GM19372 (cell line): ENCODE measurements around the gene MAST4.

Experiments used
- ATAC-seq: cut with Tn5 transposase; IDR thresholded peaks from one replicate; pipeline ENCODE4 v1.9.1; 2021; ENCODE audit warnings: mild to moderate bottlenecking, low read depth, moderate library complexity; ENCODE audit not compliant: unreplicated experiment

MAST4 gene

DNA sequence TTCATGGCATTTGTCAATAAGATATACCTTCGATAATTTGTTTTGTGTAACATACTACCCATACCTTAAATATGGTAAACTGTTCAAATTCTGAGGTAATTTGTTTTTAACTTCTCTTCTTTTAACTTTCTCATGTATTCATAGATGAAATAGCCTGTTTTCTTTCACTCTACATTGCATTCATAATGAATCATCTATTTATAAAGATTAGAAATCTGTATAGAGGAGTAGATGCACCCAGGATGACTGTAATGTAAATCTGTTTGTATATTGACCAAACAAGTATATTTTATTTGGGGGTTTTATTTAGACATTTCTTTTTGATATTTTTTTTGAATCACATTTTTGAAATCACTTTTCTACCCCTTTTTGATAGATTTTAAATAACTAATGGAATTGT lies 455.8 kb downstream of the MAST4 start:
- no peak for ATAC-seq

DNA sequence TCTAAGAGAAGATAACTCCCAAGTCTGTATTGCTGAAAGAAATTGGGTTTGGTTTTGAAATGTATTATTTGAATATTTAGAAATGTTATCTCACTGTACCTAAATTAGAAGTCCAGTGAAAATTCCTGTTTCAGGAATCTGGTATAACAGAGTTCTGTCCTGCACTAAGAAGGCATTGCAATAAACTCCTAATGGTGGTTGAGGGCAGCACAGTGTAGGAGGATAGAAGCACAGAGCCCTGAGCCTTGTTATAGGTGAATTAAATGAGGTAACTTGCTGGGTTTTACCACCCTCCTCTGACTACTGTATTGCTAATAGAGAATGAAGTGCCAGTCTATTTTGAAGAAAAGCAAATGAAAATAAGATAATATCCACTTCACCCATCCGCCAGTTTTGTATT lies 457.0 kb downstream of the MAST4 start:
- no peak for ATAC-seq

DNA sequence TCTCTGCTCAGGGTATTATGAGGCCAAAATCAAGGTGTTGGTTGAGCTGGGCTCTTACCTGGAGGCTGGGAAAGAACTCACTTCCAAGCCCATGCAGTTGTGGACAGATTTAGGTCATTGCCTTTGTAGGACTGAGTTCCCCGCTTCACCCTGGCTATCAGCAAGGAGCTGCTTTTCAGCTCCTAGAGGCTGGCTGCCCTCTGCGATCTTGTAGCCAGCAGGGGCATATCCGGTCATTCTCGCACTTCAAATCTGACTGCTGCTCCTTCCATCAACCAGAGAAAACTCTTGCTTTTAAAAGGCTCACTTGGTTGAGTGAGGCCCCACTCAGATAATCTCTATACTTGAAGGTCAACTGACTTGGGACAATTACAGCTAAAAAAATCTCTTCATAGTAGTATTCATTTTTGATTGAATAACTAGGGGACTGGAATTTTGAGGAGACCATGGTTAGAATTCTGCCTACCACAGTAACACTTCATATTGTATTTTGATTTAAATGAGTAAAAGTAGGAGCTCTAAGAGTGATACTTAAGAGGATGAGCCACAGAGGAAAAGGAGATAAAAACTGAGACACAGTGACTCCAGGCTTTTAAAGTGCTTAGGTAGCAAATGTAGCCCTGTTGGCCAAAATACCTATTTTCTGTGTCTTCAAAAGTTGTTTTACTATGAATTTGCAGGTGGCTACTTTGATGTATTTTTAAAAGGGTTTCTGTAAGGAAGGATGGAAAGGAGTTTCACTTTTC lies 463.0 kb downstream of the MAST4 start:
- no peak for ATAC-seq

DNA sequence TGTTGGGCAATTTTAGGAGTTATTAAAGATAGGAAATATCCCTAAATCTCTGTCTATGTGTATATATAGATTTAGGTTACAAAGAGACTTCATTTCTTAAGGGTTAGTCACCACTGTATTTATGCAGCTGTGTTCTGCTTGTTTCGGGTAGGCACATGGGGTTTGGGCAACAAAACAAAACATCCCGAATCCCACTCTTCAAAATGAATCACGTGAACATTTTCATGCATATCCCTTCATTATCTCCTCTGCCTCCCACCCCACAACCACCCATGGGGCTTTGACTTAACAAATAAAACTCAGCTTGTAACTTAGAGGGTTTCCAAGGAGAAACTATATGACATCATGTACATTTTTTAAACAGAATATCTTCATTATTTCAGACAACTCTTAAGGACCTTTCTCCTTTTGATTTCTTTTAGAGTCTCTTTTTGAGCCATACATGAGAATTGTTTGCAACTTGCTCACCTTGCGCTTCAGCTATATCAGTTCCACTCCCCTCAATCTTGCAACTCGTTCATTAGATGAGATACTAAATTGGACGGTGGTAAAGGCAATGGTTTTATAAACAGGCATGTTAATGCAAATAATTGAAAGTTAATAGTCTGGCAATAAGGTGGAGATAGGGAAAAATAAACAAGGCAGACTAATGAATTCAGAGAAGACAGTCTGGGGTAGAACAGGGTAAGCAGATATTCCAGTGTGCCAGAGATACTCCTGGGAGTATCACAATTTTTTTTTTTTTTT lies 463.7 kb downstream of the MAST4 start:
- ATAC-seq = no peak

DNA sequence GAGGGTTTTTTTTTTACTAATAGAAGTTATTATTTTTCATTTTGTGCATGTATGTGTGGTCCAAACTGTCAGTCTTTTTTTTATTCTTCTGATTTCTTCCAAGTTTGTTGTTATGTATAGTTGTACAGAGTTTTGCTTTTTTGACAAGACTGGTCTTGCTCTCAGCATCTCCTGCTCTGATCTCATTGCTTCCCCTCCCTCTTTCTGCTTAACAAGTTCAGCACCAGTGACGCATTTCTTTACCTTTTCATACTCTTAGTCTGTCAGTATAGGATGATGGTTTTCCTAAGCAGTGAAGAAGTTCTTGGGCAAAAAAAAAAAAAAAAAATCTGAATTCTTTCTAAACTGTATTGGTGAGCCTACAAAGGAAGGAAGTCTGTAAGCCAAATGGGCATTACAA lies 465.3 kb downstream of the MAST4 start:
- ATAC-seq = no peak

DNA sequence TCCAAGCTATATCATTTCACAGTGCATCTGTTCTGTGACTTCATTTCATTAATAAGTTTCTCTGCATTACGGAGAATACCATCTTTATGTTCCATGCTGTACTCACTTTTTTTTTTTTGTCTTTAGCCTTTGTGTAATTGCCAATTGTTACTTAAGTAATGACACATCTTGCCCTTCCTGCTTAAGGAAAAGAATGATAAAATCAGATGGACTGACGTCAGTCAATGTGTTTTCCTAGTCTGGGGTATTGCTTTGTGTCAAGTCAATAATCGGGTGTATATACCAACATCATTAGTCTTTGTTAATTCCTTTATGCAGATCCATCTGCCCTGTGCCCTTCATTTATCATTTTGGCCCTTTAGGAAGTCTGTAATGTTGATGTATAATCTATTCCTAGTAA lies 466.9 kb downstream of the MAST4 start:
- ATAC-seq = no peak

DNA sequence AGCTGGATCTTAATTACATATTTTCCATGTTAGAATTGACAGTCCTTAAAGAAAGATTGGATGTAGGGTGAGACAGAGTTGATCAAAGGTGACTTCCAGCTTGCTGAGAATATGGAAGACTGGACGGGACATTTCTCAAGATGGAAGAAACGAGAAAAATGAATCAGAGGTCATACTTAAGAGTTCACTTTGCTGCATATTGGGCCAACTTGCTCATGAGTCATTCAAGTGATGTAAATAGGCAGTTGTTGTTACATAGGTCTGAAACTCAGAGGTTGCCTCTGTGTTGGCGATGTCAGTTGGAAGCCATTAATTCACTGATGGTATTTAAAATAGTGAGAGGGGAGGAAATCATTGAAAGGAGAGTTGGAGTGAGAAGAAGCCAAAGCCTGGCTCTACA lies 467.6 kb downstream of the MAST4 start:
- ATAC-seq = no peak

DNA sequence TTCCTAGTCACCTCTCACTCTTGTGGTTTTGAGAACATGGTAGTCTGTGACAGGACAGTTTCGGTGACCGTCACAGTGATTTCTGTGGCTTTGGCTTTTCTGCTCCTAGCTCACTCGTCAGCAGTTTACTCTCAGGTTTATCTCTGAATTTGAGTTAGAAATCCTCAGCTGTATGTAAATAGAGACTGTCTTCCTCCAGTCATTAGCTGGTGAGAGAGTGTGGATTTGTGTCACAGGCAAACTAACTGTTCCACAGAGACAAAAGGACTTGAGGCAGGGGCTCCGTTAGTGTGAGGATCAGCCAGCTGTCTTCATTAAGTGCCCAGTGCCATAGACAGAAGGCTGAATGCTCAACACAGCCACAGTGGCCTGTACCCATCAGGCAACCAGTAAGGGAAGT lies 469.0 kb downstream of the MAST4 start:
- ATAC-seq = no peak

DNA sequence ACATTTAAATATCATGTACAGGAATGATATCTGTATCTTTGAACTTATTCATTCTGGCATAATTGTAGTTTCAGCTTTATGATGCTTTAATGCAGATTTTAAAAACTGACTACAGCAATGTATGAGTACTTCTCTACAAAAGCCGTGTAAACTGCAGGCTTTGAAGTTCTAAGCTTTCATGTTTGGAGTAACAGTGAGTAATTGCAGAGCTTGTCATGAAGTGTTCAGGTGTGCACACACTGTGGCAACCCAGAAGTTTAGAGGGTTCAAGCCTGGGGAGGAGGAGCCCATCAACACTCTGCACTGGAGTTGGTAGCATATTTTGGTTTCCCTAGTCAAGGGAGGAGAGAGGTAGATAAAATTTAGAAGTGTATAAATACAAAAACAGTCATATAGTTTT lies 469.5 kb downstream of the MAST4 start:
- ATAC-seq = no peak

DNA sequence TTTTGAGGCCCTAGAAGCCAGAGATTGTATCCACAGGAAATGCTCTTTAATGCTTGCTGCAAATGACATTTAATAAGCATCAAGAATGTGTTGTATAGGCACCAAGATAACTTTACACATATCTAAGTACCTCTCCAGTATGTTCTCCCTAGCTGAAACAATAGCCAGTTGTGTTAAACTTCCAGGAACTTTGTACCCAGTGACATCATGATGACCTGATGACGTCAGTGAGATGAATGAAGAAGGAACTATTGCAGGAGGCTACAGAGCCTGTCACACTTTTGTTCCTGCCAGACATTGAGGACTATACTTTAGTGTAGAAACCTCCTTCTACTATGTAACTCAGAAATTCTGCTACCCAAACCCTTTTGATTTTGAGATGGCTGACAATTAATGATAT lies 470.6 kb downstream of the MAST4 start:
- ATAC-seq = no peak

DNA sequence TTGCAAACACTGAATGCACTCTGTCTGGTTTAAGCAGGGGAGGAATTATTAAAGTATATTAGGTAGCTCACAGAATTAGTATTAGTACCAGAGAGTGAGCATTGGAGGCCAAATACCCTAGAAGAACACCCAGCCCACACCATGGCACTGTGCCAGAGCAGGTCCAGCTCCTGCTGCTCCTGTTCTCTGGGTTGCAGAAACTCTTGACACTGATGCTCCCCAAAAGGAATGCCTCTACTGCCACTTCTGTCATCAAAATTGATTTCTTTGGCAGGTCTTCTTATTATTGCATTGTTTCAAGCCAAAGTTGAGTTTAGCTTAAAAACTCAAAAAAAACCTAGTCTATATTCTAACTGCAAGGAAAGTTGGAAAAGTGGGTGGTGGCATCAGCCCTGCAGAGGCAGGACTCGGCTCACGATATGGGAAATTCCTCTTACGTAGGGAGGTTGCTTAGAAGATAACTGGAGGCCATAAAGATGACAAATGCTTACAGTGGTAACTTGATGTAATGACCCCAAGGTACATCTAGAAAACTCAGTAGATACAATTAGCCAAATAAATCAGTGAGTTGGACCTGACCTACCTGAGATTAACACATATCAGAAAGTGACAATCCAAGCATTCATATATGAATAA lies 477.0 kb downstream of the MAST4 start:
- no peak for ATAC-seq

DNA sequence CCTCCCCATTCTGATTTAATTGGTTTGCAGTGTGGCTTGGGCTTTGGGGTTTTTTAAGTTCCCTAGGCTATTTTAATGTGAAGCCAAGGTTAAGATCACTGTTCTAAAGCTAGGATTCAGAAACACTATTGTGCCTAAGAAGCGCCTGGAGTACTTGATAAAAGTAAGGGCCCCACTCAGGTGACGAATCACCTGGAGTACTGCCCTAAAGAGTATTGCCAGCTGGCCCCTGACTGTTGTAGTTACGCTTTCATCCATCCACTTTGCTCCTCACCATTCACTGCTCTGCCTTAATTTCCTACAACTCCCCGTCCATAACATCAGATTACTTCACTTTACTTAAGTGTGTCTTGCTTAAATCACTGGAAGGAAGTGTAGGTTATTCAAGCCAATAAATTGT lies 481.1 kb downstream of the MAST4 start:
- no peak for ATAC-seq

DNA sequence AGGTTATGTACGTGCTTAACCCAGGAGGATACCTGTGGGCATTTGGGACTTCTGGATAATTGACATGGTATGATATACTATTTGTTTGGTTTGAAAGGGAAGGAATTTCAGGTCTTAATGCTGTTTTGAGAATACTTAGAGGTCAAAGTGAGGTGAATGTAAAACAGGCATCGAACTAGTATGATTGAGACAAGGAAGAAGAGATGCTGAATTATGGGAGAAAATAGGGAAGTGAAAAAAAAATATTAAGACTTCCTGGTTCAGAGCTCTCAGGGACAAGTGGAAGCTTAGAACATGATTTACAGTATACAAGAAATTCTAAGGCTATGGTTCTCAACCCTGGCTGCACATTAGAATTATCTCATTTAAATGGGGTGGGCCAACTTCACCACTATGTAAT lies 485.1 kb downstream of the MAST4 start:
- no peak for ATAC-seq

DNA sequence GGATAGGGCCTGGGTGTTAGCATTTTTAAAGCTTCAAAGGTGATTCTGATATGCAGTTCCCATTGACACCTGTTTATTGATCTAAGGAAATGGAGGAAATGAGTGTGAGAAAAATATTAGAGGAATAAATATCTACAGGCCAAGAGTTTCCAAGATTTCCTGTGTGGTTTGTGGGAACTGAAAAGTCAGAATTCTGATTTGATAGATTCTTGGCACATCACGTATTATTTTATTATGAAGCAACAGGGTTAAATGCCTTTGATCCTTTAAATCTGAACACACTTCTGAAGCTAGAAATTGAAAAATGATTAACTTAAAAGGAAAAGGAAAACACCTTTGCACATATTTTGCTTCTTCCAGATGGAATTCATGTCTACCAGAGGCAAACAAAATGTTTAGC lies 486.7 kb downstream of the MAST4 start:
- ATAC-seq = no peak

DNA sequence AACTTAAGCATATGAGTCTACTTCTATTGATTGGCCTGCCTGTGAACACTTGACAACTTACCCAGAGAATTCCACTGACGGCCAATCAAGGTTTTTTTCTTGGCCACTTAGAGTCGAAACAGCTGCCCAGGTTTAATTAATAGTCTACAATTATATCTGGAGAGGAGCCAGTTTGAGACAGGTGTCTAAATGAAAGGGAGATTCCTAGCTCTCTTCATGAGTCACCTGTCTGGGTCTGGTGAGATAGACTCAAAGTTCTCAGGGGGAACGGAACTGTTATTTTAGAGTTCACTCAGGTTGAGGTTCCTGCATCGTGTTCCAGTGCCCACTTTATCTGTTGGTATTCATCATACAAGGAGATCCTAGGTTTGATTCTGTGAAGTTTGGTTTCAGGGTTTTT lies 489.4 kb downstream of the MAST4 start:
- no peak for ATAC-seq

DNA sequence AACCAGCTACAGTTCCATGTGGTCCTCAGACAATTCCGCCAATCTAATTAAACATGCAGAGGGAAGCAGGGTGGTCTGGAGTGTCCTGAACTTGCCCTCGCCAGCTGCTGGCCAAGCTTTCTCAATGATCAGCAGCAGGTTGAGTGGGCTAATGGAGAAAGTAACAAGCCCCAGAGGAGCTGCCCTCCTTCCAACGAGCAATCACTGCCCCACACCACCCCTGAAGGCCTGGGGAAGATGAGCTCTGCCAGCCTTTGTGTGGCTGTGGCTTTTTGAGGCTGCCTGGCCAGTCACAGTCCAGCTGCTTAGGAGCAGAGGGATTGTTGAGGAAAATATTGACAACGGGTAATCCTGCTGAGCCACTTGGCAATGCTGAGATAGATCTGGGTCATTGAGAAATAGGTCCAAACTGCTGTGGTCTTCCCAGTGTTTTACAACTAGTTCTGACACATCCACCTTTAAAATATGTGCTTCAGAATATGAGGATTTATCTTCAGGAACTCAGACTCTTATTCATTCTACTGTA lies 493.1 kb downstream of the MAST4 start:
- no peak for ATAC-seq

DNA sequence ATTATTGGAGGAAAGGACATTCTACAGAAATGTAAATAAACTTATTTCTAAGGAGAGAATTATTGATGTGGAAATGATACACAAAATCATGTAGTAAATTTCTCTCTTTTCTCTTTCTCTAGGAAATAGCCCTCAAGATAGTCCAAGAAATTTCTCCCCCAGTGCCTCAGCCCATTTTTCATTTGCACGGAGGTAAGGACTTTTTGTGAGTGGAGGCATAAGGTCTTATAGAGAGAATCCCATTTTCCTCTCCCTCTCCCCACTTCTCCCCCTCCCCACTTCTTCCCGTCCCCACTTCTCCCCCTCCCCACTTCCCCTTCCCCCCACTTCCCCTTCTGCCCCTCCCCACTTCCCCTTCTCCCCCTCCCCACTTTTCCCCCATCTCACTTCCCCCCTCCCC lies 493.8 kb downstream of the MAST4 start:
- no peak for ATAC-seq

DNA sequence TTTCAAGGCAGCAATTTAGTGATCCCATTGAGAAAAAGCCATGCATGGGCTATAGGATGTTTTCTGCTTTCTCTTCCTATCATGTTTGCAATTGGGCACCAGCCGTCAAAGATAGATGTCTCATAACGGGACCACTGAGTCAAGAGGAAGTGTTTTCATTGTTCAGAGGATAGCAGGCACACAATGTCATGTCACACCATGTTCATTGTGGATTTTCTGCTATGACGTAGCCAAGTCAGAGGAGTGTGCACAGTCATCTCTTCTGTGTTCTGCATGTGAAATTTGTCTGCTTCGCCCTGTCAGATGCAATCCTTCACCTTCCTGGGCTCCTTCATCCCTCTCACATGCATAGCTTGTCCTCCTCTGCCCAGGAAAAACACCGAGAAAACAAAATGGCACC lies 494.4 kb downstream of the MAST4 start:
- no peak for ATAC-seq

DNA sequence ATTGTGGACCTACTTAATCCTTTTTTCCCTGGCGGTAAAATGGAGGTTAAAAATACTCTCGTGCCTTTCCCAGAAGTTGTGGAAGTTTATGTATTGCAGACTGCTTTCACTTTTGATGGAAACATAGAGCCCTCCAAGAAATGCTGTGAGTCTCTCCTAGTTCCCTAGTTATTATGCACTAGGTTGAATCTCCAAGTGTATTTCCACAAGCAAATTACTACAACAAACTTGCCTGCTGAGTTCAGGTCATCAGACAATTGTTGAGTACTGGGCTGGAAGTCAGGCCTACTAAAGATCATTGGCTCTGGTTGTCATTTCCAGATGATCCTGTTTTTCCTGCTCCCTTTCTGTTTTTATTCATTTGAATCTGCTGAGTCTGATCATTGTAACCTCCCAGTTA lies 496.3 kb downstream of the MAST4 start:
- no peak for ATAC-seq

DNA sequence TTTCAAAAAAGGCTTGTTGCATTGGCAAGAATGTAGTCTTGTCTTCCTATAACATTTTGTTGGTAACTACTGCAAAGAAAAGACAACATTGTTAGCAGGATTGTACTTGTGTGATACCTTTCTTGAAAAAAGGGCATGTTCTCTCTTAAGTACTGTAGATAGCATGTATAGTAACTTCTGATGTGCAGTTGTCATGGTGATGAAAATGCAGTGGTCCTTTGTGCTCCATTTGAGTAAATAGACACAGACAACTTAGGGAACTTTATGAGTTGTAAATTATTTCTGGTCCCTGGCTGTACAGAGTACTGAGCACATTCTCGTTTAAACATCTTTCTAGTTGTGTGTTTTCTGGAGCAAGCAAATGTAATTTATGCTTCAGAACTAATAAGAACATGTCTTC lies 497.1 kb downstream of the MAST4 start:
- no peak for ATAC-seq

DNA sequence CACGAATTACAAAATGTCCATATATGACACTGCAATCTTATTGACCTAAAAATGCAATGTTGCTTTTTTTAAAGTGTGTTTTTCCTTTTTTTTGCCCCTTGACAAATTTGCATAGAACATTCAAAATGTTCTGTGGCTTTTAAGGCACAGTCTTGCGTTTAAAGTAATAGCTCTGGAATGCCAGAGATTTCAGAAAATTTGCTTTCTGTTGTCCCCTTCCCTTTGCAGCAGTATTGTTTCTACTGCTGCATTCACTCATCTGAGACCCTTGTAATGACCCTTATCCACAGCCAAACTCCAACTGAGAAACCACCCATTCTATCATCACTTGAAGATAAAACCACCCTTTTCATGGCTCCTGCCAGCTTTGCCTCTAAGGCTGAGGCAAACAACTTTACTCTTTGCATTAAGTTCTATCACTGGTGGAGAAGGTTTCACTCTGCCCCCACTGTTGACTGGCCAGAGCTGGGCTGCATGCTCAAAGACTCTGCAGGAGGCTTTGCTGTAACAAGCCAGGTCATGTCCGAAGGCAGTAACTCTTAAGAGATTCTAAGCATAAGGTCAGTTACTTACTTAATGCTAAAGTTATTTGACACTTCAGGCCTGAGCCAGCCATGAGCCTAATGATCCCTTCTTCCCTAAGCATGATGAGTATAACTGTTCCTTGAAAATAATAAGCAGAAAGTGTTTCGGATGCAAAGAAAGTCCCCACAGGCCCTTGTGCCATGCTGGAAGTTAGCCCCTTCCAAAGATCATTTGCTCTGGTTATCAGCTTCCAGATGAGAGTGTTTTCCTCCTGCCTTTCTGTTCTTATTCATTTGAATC lies 498.5 kb downstream of the MAST4 start:
- no peak for ATAC-seq
